Esophagus squamous epithelium (tissue), 5 donors: Measurements from ENCODE around the gene CLEC10A. TPM values are rescaled to one million over a fixed set of nuclear protein-coding genes. Genes with fewer than 3 reads are reported as not detected.
A peak's percentile ranks its signal among the peaks of the same experiment; 100 is the strongest.
"Not testable (repeated sequence)": the region's sequence is repeated elsewhere in the genome, so short reads cannot be mapped to it uniquely, and the experiment has no call there.

ENCODE experiments used
- DNase-seq: peaks from one replicate; lab custom pipeline; 2025; lab: John Stamatoyannopoulos, UW
- H3K27ac ChIP-seq, 4 donors: fragments of 200-600 bp; sonication (generic); one replicate each; pipeline ENCODE4 v1.5.1; 2016 to 2019; ENCODE audit warnings: mild to moderate bottlenecking in 1 of 4
- H3K27me3 ChIP-seq, 4 donors: fragments of 200-600 bp; sonication (generic); 1 replicate in 3 of 4; 2 replicates in 1 of 4; pipeline versions ENCODE4 v1.5.1 to v1.6.0; 2017 to 2021; ENCODE audit warnings: antibody characterized with exemption in 1 of 4
- H3K36me3 ChIP-seq, 3 donors: fragments of 200-600 bp; sonication (generic); one replicate each; pipeline ENCODE4 v1.5.1; 2016 to 2019
- H3K4me1 ChIP-seq, 3 donors: fragments of 200-600 bp; sonication (generic); one replicate each; pipeline ENCODE4 v1.5.1; 2017 to 2019
- H3K4me3 ChIP-seq, 4 donors: fragments of 200-600 bp; sonication (generic); 1 replicate in 3 of 4; 2 replicates in 1 of 4; pipeline ENCODE4 v1.5.1; 2016 to 2019; ENCODE audit warnings: mild to moderate bottlenecking in 2 of 4, moderate library complexity in 1 of 4
- H3K9me3 ChIP-seq, 3 donors: fragments of 200-600 bp; sonication (generic); one replicate each; pipeline ENCODE4 v1.5.1; 2016 to 2019
- POLR2A ChIP-seq, 4 donors: fragments of 450-650 bp; IDR thresholded peaks; one replicate each; pipeline ENCODE4 v1.6.1; 2017; ENCODE audit warnings: antibody characterized with exemption in 4 of 4, mild to moderate bottlenecking in 4 of 4, moderate library complexity in 3 of 4
- WGBS, 2 donors: methylation state at CpG; one replicate each; pipeline ENCODE4 v1.1.5; 2018; 5-methylcytosine and 5-hydroxymethylcytosine counted together
- intact Hi-C: fragments of 100-400 bp; cut with DNase I; formaldehyde crosslinking; loops from one replicate; pipeline ENCODE4 v1.15.0; 2022
- total RNA-seq, 4 donors: library from RNA; depleted of rRNA; stranded (reverse); fragments of >200 nt; gene quantifications; one replicate each; pipeline ENCODE4 v1.1.0, GENCODE V29; 2016
- TF ChIP-seq, protein P1 (sequence below), 6 experiments: fragments of 450-650 bp in 4 of 6; fragments of 200-600 bp in 2 of 6; sonication (generic) in 2 of 6; IDR thresholded peaks; one replicate each; pipeline ENCODE4 v1.5.1; 2016 to 2019; ENCODE audit warnings: antibody characterized with exemption in 6 of 6, mild to moderate bottlenecking in 4 of 6, moderate library complexity in 4 of 6
- donor health status: DM: yes; HTN: yes; CAD: no.

Gene CLEC10A
- total RNA-seq, 4 donors from 2014 or later: 0.40 to 10.6 (median 4.0) TPM

- no peaks in the 10 kb centered on the region for H3K9me3 ChIP-seq
- intact Hi-C loops: no loop called here
- no peak for TF ChIP-seq POLR2A (IDR thresholded peaks at IDR 0.05)
- TF ChIP-seq, protein P1, sequence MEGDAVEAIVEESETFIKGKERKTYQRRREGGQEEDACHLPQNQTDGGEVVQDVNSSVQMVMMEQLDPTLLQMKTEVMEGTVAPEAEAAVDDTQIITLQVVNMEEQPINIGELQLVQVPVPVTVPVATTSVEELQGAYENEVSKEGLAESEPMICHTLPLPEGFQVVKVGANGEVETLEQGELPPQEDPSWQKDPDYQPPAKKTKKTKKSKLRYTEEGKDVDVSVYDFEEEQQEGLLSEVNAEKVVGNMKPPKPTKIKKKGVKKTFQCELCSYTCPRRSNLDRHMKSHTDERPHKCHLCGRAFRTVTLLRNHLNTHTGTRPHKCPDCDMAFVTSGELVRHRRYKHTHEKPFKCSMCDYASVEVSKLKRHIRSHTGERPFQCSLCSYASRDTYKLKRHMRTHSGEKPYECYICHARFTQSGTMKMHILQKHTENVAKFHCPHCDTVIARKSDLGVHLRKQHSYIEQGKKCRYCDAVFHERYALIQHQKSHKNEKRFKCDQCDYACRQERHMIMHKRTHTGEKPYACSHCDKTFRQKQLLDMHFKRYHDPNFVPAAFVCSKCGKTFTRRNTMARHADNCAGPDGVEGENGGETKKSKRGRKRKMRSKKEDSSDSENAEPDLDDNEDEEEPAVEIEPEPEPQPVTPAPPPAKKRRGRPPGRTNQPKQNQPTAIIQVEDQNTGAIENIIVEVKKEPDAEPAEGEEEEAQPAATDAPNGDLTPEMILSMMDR (IDR thresholded peaks at IDR 0.05): no peak
- WGBS, 2 donors: 87 to 90% methylated on average over 5 of the region's 5 CpGs
- no peaks in the 10 kb centered on the region for H3K36me3 ChIP-seq
- H3K27me3 ChIP-seq: peaks cover 0 to 25% (median 0%) of the 10 kb centered on the region in 4 donors
- H3K27ac ChIP-seq: no peak overlapping the region
- H3K4me1 ChIP-seq: no peaks in the 10 kb centered on the region
- no peak for DNase-seq
- H3K4me3 ChIP-seq: no peak overlapping the region
Observed at GRCh38 chr17:7124923-7125322, 44.9 kb upstream of the CLEC10A start.

DNA sequence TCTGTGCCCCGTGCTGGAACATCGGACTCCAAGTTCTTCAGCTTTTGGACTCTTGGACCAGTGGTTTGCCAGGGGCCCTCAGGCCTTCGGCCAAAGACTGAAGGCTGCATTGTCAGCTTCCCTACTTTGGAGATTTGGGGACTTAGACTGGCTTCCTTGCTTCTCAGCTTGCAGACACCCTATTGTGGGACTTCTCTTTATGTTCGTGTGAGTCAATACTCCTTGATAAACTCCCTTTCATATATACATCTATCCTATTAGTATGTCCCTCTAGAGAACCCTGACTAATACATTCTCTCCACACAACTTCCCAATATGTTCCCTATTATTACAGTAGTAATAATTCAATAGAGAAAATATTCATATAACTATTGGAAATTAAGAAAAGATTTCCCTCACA is 43.8 kb upstream of the CLEC10A start:
- intact Hi-C loops: no loop called here
- 82 to 89% methylated on average over 4 of the region's 4 CpGs for WGBS, 2 donors

GRCh38 chr17:7122381-7122780 is 42.3 kb upstream of the CLEC10A start:
- DNase-seq: no peak
- intact Hi-C loops: no loop called here
- Histone ChIP-seq H3K9me3 (no peaks in the 10 kb centered on the region), H3K27ac (no peak overlapping the region), H3K4me1 (no peaks in the 10 kb centered on the region), H3K36me3 (no peaks in the 10 kb centered on the region), H3K27me3 (peaks cover 0 to 32% (median 0%) of the 10 kb centered on the region in 4 donors), H3K4me3 (no peak overlapping the region)
- TF ChIP-seq, protein P1 (IDR thresholded peaks at IDR 0.05): no peak
- no peak for TF ChIP-seq POLR2A (IDR thresholded peaks at IDR 0.05)
- 20 to 21% methylated on average over 4 of the region's 4 CpGs for WGBS, 2 donors

More for the DNA sequence above, 43.8 kb upstream of the CLEC10A start:
- Histone ChIP-seq H3K4me3 (no peak overlapping the region), H3K36me3 (no peaks in the 10 kb centered on the region), H3K27ac (no peak overlapping the region), H3K27me3 (peaks cover 0 to 32% (median 0%) of the 10 kb centered on the region in 4 donors), H3K4me1 (no peaks in the 10 kb centered on the region), H3K9me3 (no peaks in the 10 kb centered on the region)
- DNase-seq: no peak
- TF ChIP-seq, protein P1 (IDR thresholded peaks at IDR 0.05): no peak
- no peak for TF ChIP-seq POLR2A (IDR thresholded peaks at IDR 0.05)

DNA sequence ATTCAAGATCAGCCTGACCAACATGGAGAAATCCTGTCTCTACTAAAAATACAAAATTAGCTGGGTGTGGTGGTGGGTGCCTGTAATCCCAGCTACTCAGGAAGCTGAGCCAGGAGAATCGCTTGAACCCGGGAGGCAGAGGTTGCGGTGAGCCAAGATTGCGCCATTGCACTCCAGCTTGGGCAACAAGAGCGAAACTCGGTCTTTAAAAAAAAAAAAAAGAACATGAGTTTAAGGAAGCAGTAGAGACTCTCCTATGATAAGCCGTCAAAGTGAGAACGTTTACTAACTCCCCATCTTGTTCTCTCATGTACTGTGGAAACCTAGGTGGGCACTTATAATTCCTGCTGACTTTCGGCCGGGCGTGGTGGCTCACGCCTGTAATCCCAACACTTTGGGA is 40.6 kb upstream of the CLEC10A start:
- H3K4me3 ChIP-seq, H3K36me3 ChIP-seq, DNase-seq, H3K9me3 ChIP-seq, intact Hi-C loops, H3K4me1 ChIP-seq: not testable (repeated sequence)
- 66 to 72% methylated on average over 12 of the region's 12 CpGs for WGBS, 2 donors
- H3K27ac ChIP-seq: peak overlapping the region in 2 of 4 donors; percentile 60 to 70
- H3K27me3 ChIP-seq: peaks cover 0 to 32% (median 0%) of the 10 kb centered on the region in 4 donors

- Histone ChIP-seq H3K27ac (peak overlapping the region in 1 of 4 donors; percentile 60), H3K4me1 (no peaks in the 10 kb centered on the region), H3K36me3 (no peaks in the 10 kb centered on the region), H3K9me3 (no peaks in the 10 kb centered on the region), H3K4me3 (no peak overlapping the region), H3K27me3 (peaks cover 0 to 32% (median 0%) of the 10 kb centered on the region in 4 donors)
- intact Hi-C loops: no loop called here
- no peak for TF ChIP-seq POLR2A (IDR thresholded peaks at IDR 0.05)
- TF ChIP-seq, protein P1 (IDR thresholded peaks at IDR 0.05): no peak
- 59 to 68% methylated on average over 2 of the region's 2 CpGs for WGBS, 2 donors
- no peak for DNase-seq
Observed at GRCh38 chr17:7120123-7120522, 40.1 kb upstream of the CLEC10A start.

DNA sequence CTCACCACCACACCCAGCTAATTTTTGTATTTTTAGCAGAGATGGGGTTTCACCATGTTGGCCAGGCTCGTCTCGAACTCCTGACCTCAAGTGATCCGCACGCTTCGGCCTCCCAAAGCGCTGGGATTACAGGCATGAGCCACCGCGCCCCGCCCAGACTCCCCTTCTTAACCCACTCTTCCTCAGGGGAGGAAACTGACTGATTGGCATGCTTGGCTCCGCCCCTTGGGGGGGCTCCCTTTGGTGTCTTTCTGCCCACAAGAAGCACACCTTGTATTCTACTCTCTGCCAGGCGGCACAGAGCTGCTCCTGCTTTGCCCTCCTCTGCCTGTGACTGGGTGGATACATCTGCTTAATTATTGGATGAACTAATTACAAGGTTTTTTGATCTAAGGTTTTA is 39.3 kb upstream of the CLEC10A start:
- Histone ChIP-seq H3K4me1 (no peaks in the 10 kb centered on the region), H3K27me3 (peaks cover 0 to 32% (median 0%) of the 10 kb centered on the region in 4 donors), H3K9me3 (no peaks in the 10 kb centered on the region), H3K27ac (no peak overlapping the region), H3K36me3 (no peaks in the 10 kb centered on the region), H3K4me3 (no peak overlapping the region)
- no peak for TF ChIP-seq POLR2A (IDR thresholded peaks at IDR 0.05)
- TF ChIP-seq, protein P1 (IDR thresholded peaks at IDR 0.05): no peak
- 63 to 66% methylated on average over 6 to 11 of the region's 11 CpGs for WGBS, 2 donors
- no peak for DNase-seq
- intact Hi-C loops: no loop called here
